ENCODE data around the gene GAL.

- TF ChIP-seq CTCF (IDR thresholded peaks at IDR 0.05; ENCODE audit: insufficient read depth, low read depth, low read length) (no peak), EZH2 (IDR thresholded peaks at IDR 0.05; ENCODE audit: insufficient read depth, low read length) (no peak)
Observed at GRCh38 chr11:68677432-68677831, 6.9 kb upstream of the GAL start.
